Mesangial cell (primary cell): Measurements from ENCODE around the gene DENND2C. TPM values are rescaled to one million over a fixed set of nuclear protein-coding genes. Genes with fewer than 3 reads are reported as not detected.

ENCODE experiments used
- total RNA-seq: library from RNA; depleted of rRNA; stranded (reverse); fragments of >200 nt; gene quantifications from 2 replicates; pipeline ENCODE4 v1.2.3, GENCODE V29; 2015

The DENND2C gene
- total RNA-seq: 0.33 and 0.89 TPM in 2 replicates

GRCh38 chr1:114669562-114670082, at the start of gene DENND2C:
Gene DENND2C (minus strand): TSS chr1:114670049. CDS start chr1:114625984, 44,065 bp downstream.

GRCh38 chr1:114716304-114717170, 46.7 kb upstream of the DENND2C start, which contains the start of gene NRAS:
Gene NRAS (minus strand): TSS chr1:114716771. CDS start chr1:114716160, 611 bp downstream.

GRCh38 chr1:114695430-114696058, 25.7 kb upstream of the DENND2C start, which contains the start of gene AMPD1:
Gene AMPD1 (minus strand): TSS chr1:114695546. CDS start chr1:114695471, 75 bp downstream.

GRCh38 chr1:114581335-114582287, 88.2 kb downstream of the DENND2C start, which contains the start of gene BCAS2:
Gene BCAS2 (minus strand): TSS chr1:114581615. CDS start chr1:114581591, 24 bp downstream.

Other genes starting within 250 kb of the DENND2C start
- gene TRIM33, start 158.8 kb downstream of the DENND2C start, total RNA-seq: 11.2 and 16.1 TPM in 2 replicates
- gene BCAS2, start 88.4 kb downstream of the DENND2C start, total RNA-seq: 22.6 and 42.4 TPM in 2 replicates
- gene AMPD1, start 25.5 kb upstream of the DENND2C start, total RNA-seq: not detected in 2 replicates
- 33.2 and 55.1 TPM in 2 replicates for gene NRAS, start 46.7 kb upstream of the DENND2C start, total RNA-seq
- 320 and 424 TPM in 2 replicates for gene CSDE1, start 87.9 kb upstream of the DENND2C start, total RNA-seq
- gene SIKE1, start 110.6 kb upstream of the DENND2C start, total RNA-seq: 36.7 and 57.3 TPM in 2 replicates
- not detected in 2 replicates for gene SYCP1, start 184.8 kb upstream of the DENND2C start, total RNA-seq